Lung (tissue), 12 donors: ENCODE results near the gene HGS. TPM values are rescaled to one million over a fixed set of nuclear protein-coding genes. Genes with fewer than 3 reads are reported as not detected.
A peak's percentile ranks its signal among the peaks of the same experiment; 100 is the strongest.

Experiments used
- ATAC-seq: fragments of 200-7000 bp; cut with Tn5 transposase; one replicate; pipeline ENCODE4 v1.9.1; 2020; ENCODE audit warnings: moderate number of reproducible peaks; ENCODE audit not compliant: insufficient read depth, low FRiP score
- DNase-seq, 3 donors: peaks; one replicate each; pipeline ENCODE4 v3.0.0-alpha.2; 2013 to 2017
- H3K27ac ChIP-seq, 2 donors: one replicate each; pipeline ENCODE4 v1.5.1; 2013; ENCODE audit warnings: mild to moderate bottlenecking in 2 of 2, moderate library complexity in 2 of 2, control low read depth in 1 of 2, inconsistent platforms in 1 of 2, low read depth in 1 of 2, low read length in 1 of 2
- H3K27me3 ChIP-seq, 3 donors: one replicate each; pipeline ENCODE4 v1.5.1; 2013; ENCODE audit warnings: low read length in 2 of 3; ENCODE audit not compliant: control insufficient read depth in 3 of 3, insufficient read depth in 3 of 3
- H3K36me3 ChIP-seq, 4 donors: one replicate each; pipeline ENCODE4 v1.5.1; 2013; ENCODE audit warnings: low read length in 4 of 4, mild to moderate bottlenecking in 1 of 4, moderate library complexity in 1 of 4; ENCODE audit not compliant: control insufficient read depth in 4 of 4, insufficient read depth in 4 of 4
- H3K4me1 ChIP-seq, 5 donors: one replicate each; pipeline ENCODE4 v1.5.1; 2013; ENCODE audit warnings: low read length in 5 of 5, mild to moderate bottlenecking in 2 of 5, moderate library complexity in 1 of 5; ENCODE audit not compliant: control insufficient read depth in 5 of 5, insufficient read depth in 5 of 5
- H3K4me3 ChIP-seq: one replicate; pipeline ENCODE4 v1.5.1; 2013; ENCODE audit warnings: mild to moderate bottlenecking, control low read depth, moderate library complexity
- H3K9ac ChIP-seq, 2 donors: one replicate each; pipeline ENCODE4 v1.5.1; 2013; ENCODE audit warnings: low read length in 2 of 2, control low read depth in 1 of 2; ENCODE audit not compliant: insufficient read depth in 1 of 2
- H3K9me3 ChIP-seq, 4 donors: one replicate each; pipeline ENCODE4 v1.5.1; 2013; ENCODE audit warnings: low read length in 3 of 4, mild to moderate bottlenecking in 1 of 4, moderate library complexity in 1 of 4; ENCODE audit not compliant: control insufficient read depth in 4 of 4, insufficient read depth in 3 of 4
- WGBS, 2 donors: extraction: QIAGEN DNeasy Blood & Tissue Kit; methylation state at CpG; one replicate each; pipeline ENCODE4 v1.1.7; 2013; 5-methylcytosine and 5-hydroxymethylcytosine counted together
- polyA plus RNA-seq, 2 donors: library from polyadenylated mRNA; stranded (reverse); fragments of 200-250 nt; gene quantifications; one replicate each; pipeline ENCODE4 v1.2.1, GENCODE V29; 2013
- total RNA-seq, 2 donors: library from RNA; depleted of rRNA in 1 of 2; stranded (reverse); fragments of >200 nt in 1 of 2; gene quantifications; one replicate each; pipeline ENCODE4 v1.2.1, GENCODE V29; 2014 to 2021
- TF ChIP-seq, protein P1 (sequence below): IDR thresholded peaks from 2 replicates; pipeline ENCODE4 v1.5.1; 2012; ENCODE audit warnings: mild to moderate bottlenecking; ENCODE audit errors: control extremely low read depth, extremely low read depth
- donor health status: control.
- donor health status: control.
- donor health status: Bipolar disorder and iron deficiency.
- donor health status: healthy.
- donor health status: DM: yes; HTN: yes; CAD: no.

The HGS gene
- total and polyA plus RNA-seq, 4 donors: 51.5 to 128 (median 108) TPM

DNA sequence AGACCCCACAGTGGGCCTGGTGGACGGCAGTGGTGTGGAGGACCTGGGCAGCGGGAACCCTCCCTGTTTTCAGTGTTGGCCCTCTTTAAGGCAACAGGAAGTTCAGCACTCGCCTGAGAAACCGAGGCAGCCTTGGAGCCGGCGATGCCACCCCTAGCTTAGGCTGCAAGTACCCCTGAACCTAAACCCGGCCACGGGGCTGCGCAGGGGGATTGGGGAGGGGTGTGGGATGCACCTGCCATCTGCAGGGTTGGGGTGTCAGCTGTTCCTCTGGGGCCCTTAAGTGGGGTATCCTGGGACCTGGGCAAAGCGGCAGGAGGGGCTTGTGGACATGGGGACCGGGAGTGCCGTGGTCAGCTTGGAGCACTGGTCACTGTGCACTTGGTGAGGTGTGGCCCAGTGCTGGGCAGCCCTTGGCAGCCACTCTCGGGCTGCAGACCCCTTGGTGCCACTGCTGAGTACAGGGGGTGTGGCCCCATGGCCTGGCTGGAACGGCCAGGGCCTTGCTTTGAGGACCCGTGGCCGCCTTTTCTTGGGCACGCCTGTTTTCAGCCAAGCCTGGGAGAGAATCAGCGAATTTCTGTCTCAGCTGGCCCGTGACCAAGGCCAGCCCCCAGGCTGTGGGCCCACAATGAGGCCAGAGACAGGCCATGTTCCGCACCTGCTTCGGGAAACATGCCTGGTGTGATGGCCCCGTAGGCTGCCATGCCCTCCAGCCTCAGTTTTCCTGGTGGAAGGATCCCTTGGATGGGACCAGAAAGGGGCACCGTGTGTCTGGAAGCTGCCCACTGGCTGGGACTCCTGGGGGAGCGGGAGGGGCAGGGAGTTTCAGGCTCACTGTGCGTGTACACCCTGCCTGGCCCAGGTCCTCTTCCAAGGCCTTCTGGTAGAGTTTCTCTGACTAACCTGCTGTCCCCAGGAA, 24.2 kb downstream of the HGS start:
- H3K9me3 ChIP-seq: no peaks in the 10 kb centered on the region
- H3K36me3 ChIP-seq: peaks cover 0 to 20% (median 5%) of the 10 kb centered on the region in 4 donors
- H3K4me1 ChIP-seq: peaks cover 0 to 26% (median 12%) of the 10 kb centered on the region in 5 donors
- no peak overlapping the region for H3K4me3 ChIP-seq
- DNase-seq (no peak), ATAC-seq (no peak)
- TF ChIP-seq, protein P1, sequence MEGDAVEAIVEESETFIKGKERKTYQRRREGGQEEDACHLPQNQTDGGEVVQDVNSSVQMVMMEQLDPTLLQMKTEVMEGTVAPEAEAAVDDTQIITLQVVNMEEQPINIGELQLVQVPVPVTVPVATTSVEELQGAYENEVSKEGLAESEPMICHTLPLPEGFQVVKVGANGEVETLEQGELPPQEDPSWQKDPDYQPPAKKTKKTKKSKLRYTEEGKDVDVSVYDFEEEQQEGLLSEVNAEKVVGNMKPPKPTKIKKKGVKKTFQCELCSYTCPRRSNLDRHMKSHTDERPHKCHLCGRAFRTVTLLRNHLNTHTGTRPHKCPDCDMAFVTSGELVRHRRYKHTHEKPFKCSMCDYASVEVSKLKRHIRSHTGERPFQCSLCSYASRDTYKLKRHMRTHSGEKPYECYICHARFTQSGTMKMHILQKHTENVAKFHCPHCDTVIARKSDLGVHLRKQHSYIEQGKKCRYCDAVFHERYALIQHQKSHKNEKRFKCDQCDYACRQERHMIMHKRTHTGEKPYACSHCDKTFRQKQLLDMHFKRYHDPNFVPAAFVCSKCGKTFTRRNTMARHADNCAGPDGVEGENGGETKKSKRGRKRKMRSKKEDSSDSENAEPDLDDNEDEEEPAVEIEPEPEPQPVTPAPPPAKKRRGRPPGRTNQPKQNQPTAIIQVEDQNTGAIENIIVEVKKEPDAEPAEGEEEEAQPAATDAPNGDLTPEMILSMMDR: no peak
- H3K9ac ChIP-seq: no peak overlapping the region
- no peak overlapping the region for H3K27ac ChIP-seq
- WGBS, 2 donors: 86 to 93% methylated on average over 25 of the region's 25 CpGs
- peaks cover 0 to 10% (median 9%) of the 10 kb centered on the region in 3 donors for H3K27me3 ChIP-seq

DNA sequence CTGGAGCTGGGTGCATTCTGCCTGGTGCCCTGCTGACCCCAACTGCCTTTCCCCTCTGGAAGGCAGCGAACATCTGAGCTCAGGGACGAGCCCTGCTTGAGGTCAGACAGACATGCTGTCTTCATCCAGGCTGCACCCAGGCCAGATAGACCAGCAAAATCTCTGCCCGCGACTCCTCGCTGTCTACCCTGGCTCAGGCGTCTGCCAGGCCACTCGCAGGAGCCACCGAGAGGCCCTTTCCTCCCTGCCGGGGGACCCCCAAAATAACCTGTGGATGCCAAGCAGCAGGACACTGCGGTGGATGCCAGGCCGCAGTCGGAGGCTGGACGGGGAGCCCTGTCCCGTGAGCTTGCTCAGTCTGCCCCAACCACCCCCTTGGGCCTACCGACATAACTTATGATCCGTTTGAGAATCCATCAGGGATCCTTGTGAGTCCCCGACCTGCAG, 25.0 kb downstream of the HGS start:
- H3K4me3 ChIP-seq: no peak overlapping the region
- no peaks in the 10 kb centered on the region for H3K9me3 ChIP-seq
- 88 to 94% methylated on average over 17 of the region's 17 CpGs for WGBS, 2 donors
- DNase-seq: no peak
- H3K4me1 ChIP-seq: peaks cover 0 to 33% (median 12%) of the 10 kb centered on the region in 5 donors
- H3K36me3 ChIP-seq: peaks cover 0 to 20% (median 5%) of the 10 kb centered on the region in 4 donors
- H3K9ac ChIP-seq: no peak overlapping the region
- peaks cover 0 to 10% (median 9%) of the 10 kb centered on the region in 3 donors for H3K27me3 ChIP-seq
- ATAC-seq: no peak
- no peak overlapping the region for H3K27ac ChIP-seq
- TF ChIP-seq, protein P1: no peak

DNA sequence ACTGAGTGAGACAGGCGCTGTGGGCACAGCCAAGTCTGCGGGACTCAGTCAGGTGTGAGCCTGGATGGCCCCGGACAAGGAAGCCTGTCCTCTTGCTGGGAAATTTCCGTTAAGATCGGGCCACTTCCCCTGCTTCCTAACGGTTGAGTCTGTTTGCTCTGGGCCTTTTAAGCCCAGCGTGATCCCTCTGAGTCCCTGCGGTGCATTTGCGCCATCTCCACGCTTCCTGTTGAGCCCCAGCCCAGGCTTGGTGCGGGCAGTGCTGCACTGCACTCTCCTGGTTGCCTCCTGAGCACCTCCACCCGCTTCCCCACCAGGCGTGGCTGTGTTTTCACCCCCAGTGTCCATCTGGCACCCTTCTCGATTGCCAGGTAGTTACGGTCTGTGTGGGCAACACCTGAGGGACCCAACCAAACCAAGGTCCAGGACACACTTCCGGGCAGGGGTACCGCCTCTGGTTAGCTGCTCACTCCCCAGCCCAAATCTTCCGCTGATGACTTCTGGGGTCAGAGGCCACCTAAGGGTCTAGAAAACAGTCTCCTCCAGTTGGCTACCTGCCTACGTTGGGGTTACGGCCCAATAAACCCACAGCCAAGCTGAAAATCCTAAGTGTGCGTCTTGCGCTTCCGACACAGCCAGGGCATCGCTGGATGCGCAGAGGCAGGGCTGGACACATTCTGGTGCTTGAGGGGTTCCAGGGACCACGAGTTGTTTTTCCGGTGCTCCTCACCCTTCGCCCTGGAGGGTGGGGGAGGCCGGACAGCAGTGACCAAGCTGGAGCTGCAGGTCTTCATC, 26.9 kb downstream of the HGS start:
- WGBS, 2 donors: 5 to 16% methylated on average over 29 of the region's 29 CpGs
- DNase-seq: no peak
- TF ChIP-seq, protein P1: no peak

More for the DNA sequence above, 26.9 kb downstream of the HGS start:
- ATAC-seq: no peak
- peak overlapping the region in 1 of 2 donors; percentile 15 for H3K27ac ChIP-seq
- H3K9ac ChIP-seq: no peak overlapping the region
- H3K4me3 ChIP-seq: no peak overlapping the region
- no peaks in the 10 kb centered on the region for H3K9me3 ChIP-seq
- H3K27me3 ChIP-seq: peaks cover 0 to 10% (median 9%) of the 10 kb centered on the region in 3 donors
- peaks cover 0 to 32% (median 8%) of the 10 kb centered on the region in 5 donors for H3K4me1 ChIP-seq
- peaks cover 0 to 16% (median under 1%) of the 10 kb centered on the region in 4 donors for H3K36me3 ChIP-seq
